A549 (cell line): ENCODE measurements around the gene SLIT1.

Experiments used
- CBX2 ChIP-seq: fragments of 200-600 bp; sonication (generic); IDR thresholded peaks from 2 replicates; pipeline ENCODE4 v1.6.1; 2016; ENCODE audit warnings: low read depth, mild to moderate bottlenecking, borderline replicate concordance
- CTCF ChIP-seq: fragments of >200 bp; sonication (Bioruptor Twin); formaldehyde crosslinking; IDR thresholded peaks from 3 replicates; pipeline ENCODE4 v1.5.1; 2016
- EP300 ChIP-seq, 2 experiments: fragments of >200 bp; sonication (Bioruptor Twin); formaldehyde crosslinking; IDR thresholded peaks; 2 replicates in 1 of 2; 3 replicates in 1 of 2; pipeline ENCODE4 v1.6.1; 2016 to 2017
- ESRRA ChIP-seq: fragments of 150-350 bp; IDR thresholded peaks from 2 replicates; pipeline ENCODE4 v1.6.1; 2014; ENCODE audit warnings: mild to moderate bottlenecking, low read length, borderline replicate concordance
- KDM5A ChIP-seq: fragments of 200-600 bp; sonication (generic); IDR thresholded peaks from 2 replicates; pipeline ENCODE4 v1.6.1; 2016; ENCODE audit warnings: antibody characterized with exemption, mild to moderate bottlenecking
- RARB ChIP-seq: fragments of 250-450 bp; sonication (Bioruptor Pico); IDR thresholded peaks from 2 replicates; pipeline ENCODE4 v1.8.0; 2021; ENCODE audit warnings: mild to moderate bottlenecking, moderate library complexity
- REST ChIP-seq: fragments of 200-600 bp; sonication (generic); IDR thresholded peaks from 2 replicates; pipeline ENCODE4 v1.6.1; 2016; ENCODE audit warnings: antibody characterized with exemption, mild to moderate bottlenecking, moderate library complexity
- RFX5 ChIP-seq: fragments of 450-650 bp; IDR thresholded peaks from 2 replicates; pipeline ENCODE4 v1.7.1; 2014; ENCODE audit warnings: antibody characterized with exemption, mild to moderate bottlenecking, moderate library complexity
- SMC3 ChIP-seq: fragments of >200 bp; sonication (Bioruptor Twin); formaldehyde crosslinking; IDR thresholded peaks from 3 replicates; pipeline ENCODE4 v1.6.1; 2018; ENCODE audit warnings: inconsistent platforms

- TF ChIP-seq REST (no peak), EP300 (IDR thresholded peaks at IDR 0.05) (no peak), CTCF (no peak), CBX2 (no peak), RARB (CRISPR knock-in tag) (no peak), RFX5 (no peak), KDM5A (no peak), SMC3 (no peak), ESRRA (no peak)
Measured at GRCh38 chr10:97213431-97213830, 27.7 kb upstream of the SLIT1 start.
